Measurements from ENCODE around the gene ARIH1.

GRCh38 chr15:72590427-72590826 is 116.3 kb downstream of the ARIH1 start:
- TF ChIP-seq FOXK2 (IDR thresholded peaks at IDR 0.05): no peak
- TF ChIP-seq SP1 (IDR thresholded peaks at IDR 0.05): no peak
- TF ChIP-seq ZNF384 (IDR thresholded peaks at IDR 0.05): no peak
- TF ChIP-seq HDGF (IDR thresholded peaks at IDR 0.05; ENCODE audit: borderline replicate concordance): no peak
- no peak for TF ChIP-seq BHLHE40 (IDR thresholded peaks at IDR 0.05; ENCODE audit: borderline replicate concordance)
- no peak for TF ChIP-seq L3MBTL2 (conservative IDR thresholded peaks at IDR 0.05)
- no peak for TF ChIP-seq SUZ12 (IDR thresholded peaks at IDR 0.05)
- TF ChIP-seq FOXM1 (IDR thresholded peaks at IDR 0.05; ENCODE audit: borderline replicate concordance): no peak
- no peak for TF ChIP-seq ELF4 (IDR thresholded peaks at IDR 0.05)
- TF ChIP-seq NFRKB (IDR thresholded peaks at IDR 0.05): no peak
- no peak for TF ChIP-seq ARNT (IDR thresholded peaks at IDR 0.05)
